Heart right ventricle (tissue), 16 donors: ENCODE data around the gene PRKAA2. TPM values are rescaled to one million over a fixed set of nuclear protein-coding genes. Genes with fewer than 3 reads are reported as not detected.

Experiments used
- ATAC-seq, 8 donors: fragments of 200-7000 bp; cut with Tn5 transposase; one replicate each; pipeline ENCODE4 v1.9.1; 2020; ENCODE audit warnings: mild to moderate bottlenecking in 8 of 8, moderate library complexity in 8 of 8, moderate number of reproducible peaks in 1 of 8
- DNase-seq, 2 donors: peaks; one replicate each; pipeline ENCODE4 v3.0.0-alpha.2; 2020
- H3K27ac ChIP-seq, 10 donors: fragments of 200-600 bp; sonication (generic) in 2 of 10; one replicate each; pipeline versions ENCODE4 v1.5.0 to v1.8.0; 2020 to 2022; ENCODE audit warnings: mild to moderate bottlenecking in 3 of 10
- H3K27me3 ChIP-seq, 7 donors: fragments of 200-600 bp; one replicate each; pipeline ENCODE4 v1.8.0; 2021 to 2022; ENCODE audit warnings: mild to moderate bottlenecking in 2 of 7
- H3K36me3 ChIP-seq, 9 donors: fragments of 200-600 bp; sonication (generic) in 1 of 9; one replicate each; pipeline versions ENCODE4 v1.5.0 to v1.8.0; 2020 to 2022; ENCODE audit warnings: mild to moderate bottlenecking in 2 of 9
- H3K4me1 ChIP-seq, 9 donors: fragments of 200-600 bp; sonication (generic) in 1 of 9; one replicate each; pipeline versions ENCODE4 v1.5.0 to v1.8.0; 2020 to 2022; ENCODE audit warnings: mild to moderate bottlenecking in 4 of 9
- H3K4me3 ChIP-seq, 10 donors: fragments of 200-600 bp; sonication (generic) in 2 of 10; one replicate each; pipeline versions ENCODE4 v1.5.0 to v1.8.0; 2020 to 2022; ENCODE audit warnings: mild to moderate bottlenecking in 7 of 10, moderate library complexity in 2 of 10
- H3K9me3 ChIP-seq, 11 donors: fragments of 200-600 bp in 10 of 11; sonication (generic) in 2 of 11; one replicate each; pipeline versions ENCODE4 v1.5.0 to v1.8.0; 2013 to 2022; ENCODE audit warnings: mild to moderate bottlenecking in 2 of 11, control low read depth in 1 of 11, moderate library complexity in 1 of 11
- WGBS, 2 donors: extraction: QIAGEN DNeasy Blood & Tissue Kit; methylation state at CpG; one replicate each; pipeline ENCODE4 v1.1.7; 2013; ENCODE audit warnings: inconsistent platforms in 1 of 2; 5-methylcytosine and 5-hydroxymethylcytosine counted together
- intact Hi-C, 10 donors: fragments of 100-400 bp; cut with DNase I; formaldehyde crosslinking; loops; one replicate each; pipeline versions ENCODE4 v1.11.1 to v1.14.2; 2022
- polyA plus RNA-seq, 2 donors: library from polyadenylated mRNA; stranded (reverse); fragments of 200-250 nt; gene quantifications; one replicate each; pipeline ENCODE4 v1.2.3, GENCODE V29; 2013
- total RNA-seq, 10 donors: library from RNA; stranded (reverse); fragmentation: NEBNext Ultra II Directional in 3 of 10; extraction: Animal tissue kit (Norgen Biotek cat#: 25700) in 3 of 10; gene quantifications; one replicate each; pipeline versions ENCODE4 v1.2.1 to v1.2.4, GENCODE V29; 2021 to 2023
- TF ChIP-seq, protein P1 (sequence below), 9 donors: fragments of 200-600 bp; sonication (generic) in 2 of 9; IDR thresholded peaks; one replicate each; pipeline versions ENCODE4 v1.5.0 to v1.8.0; 2021 to 2022; ENCODE audit warnings: antibody characterized with exemption in 9 of 9, mild to moderate bottlenecking in 5 of 9, moderate library complexity in 1 of 9
- donor health status: Arrhythmogenic right ventricular cardiomyopathy.
- donor health status: ischemic (EF 13 %, LVEDD 7.1; RV severe dilation, severe dysfunction).
- donor health status: healthy with polysubstance abuse.
- donor health status: DM: no; HTN: yes; CAD: no.
- donor health status: DM: no; HTN: no; CAD: no.
- donor health status: ischemic (EF 25% LVEDD 6.9; RV normal size, moderate dysfunction).
- donor health status: ischemic (EF 25% LVEDD 5.7; RV mildly dilated, moderate dysfunction).
- donor health status: healthy.
- donor health status: DM: yes; HTN: yes; CAD: no.
- donor health status: Ischemic cardiomyopathy.
- donor health status: ischemic (EF 35%, LVEDD 5.7; RV mildly dilated, moderate dysfunction).
- donor health status: nonischemic (EF 11% LVEDD 7.7; RV severe dilation, severe dysfunction).
- donor health status: DM: yes; HTN: yes; CAD: no.
- donor health status: PGD.
- donor health status: ischemic (EF 29% LVEDD 5.4; RV normal size, mild dysfunction).
- donor health status: nonischemic (EF 23%, LVEDD 6.1; RV moderate dilation, normal function).

Gene PRKAA2
- total and polyA plus RNA-seq, 12 donors = 8.0 to 166 (median 124) TPM

GRCh38 chr1:56683569-56683968, 38.5 kb downstream of the PRKAA2 start:
- Histone ChIP-seq H3K4me1 (peaks cover 0 to 21% (median 5%) of the 10 kb centered on the region in 9 donors), H3K4me3 (no peak overlapping the region), H3K27ac (peak overlapping the region in 3 of 10 donors; percentile 2 to 54 (median 23)), H3K9me3 (peaks cover 0 to 7% (median 0%) of the 10 kb centered on the region in 11 donors), H3K36me3 (peaks cover 0 to 8% (median 0%) of the 10 kb centered on the region in 9 donors), H3K27me3 (no peaks in the 10 kb centered on the region)
- TF ChIP-seq, protein P1, sequence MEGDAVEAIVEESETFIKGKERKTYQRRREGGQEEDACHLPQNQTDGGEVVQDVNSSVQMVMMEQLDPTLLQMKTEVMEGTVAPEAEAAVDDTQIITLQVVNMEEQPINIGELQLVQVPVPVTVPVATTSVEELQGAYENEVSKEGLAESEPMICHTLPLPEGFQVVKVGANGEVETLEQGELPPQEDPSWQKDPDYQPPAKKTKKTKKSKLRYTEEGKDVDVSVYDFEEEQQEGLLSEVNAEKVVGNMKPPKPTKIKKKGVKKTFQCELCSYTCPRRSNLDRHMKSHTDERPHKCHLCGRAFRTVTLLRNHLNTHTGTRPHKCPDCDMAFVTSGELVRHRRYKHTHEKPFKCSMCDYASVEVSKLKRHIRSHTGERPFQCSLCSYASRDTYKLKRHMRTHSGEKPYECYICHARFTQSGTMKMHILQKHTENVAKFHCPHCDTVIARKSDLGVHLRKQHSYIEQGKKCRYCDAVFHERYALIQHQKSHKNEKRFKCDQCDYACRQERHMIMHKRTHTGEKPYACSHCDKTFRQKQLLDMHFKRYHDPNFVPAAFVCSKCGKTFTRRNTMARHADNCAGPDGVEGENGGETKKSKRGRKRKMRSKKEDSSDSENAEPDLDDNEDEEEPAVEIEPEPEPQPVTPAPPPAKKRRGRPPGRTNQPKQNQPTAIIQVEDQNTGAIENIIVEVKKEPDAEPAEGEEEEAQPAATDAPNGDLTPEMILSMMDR (IDR thresholded peaks at IDR 0.05) = no peak
- ATAC-seq (peak in 1 of 8 donors; percentile 24), DNase-seq (no peak)
- intact Hi-C loops = no loop called here

- TF ChIP-seq, protein P1 (IDR thresholded peaks at IDR 0.05) = no peak
- Histone ChIP-seq H3K27ac (no peak overlapping the region), H3K9me3 (peaks cover 0 to 4% (median 0%) of the 10 kb centered on the region in 11 donors), H3K4me1 (peaks cover 0 to 21% (median 8%) of the 10 kb centered on the region in 9 donors), H3K36me3 (peaks cover 0 to 5% (median 0%) of the 10 kb centered on the region in 9 donors), H3K4me3 (no peak overlapping the region), H3K27me3 (no peaks in the 10 kb centered on the region)
- no peak for ATAC-seq
- WGBS, 2 donors = 83 to 88% methylated on average over 2 of the region's 2 CpGs
- DNase-seq = no peak
- intact Hi-C loops = loop anchor here in 1 of 10 donors (5.0 kb wide), 1 partner anchor 39 kb away; the partner anchor contains the start of gene PRKAA2
These were observed 41.1 kb downstream of the PRKAA2 start for GRCh38 chr1:56686169-56686568.

GRCh38 chr1:56688522-56689026, 43.5 kb downstream of the PRKAA2 start:
- H3K4me1 ChIP-seq = peaks cover 0 to 22% (median 8%) of the 10 kb centered on the region in 9 donors
- no peaks in the 10 kb centered on the region for H3K9me3 ChIP-seq
- no peak for DNase-seq
- H3K36me3 ChIP-seq = peaks cover 0 to 12% (median 0%) of the 10 kb centered on the region in 9 donors
- ATAC-seq = peak in 3 of 8 donors; percentile 48 to 81 (median 70)
- TF ChIP-seq, protein P1 (IDR thresholded peaks at IDR 0.05) = no peak
- H3K27ac ChIP-seq = peak overlapping the region in 1 of 10 donors; percentile 18
- intact Hi-C loops = loop anchor here in 1 of 10 donors (5.0 kb wide), 1 partner anchor 41 kb away; the partner anchor contains the start of gene PRKAA2
- H3K4me3 ChIP-seq = no peak overlapping the region
- 55 to 64% methylated on average over 3 of the region's 3 CpGs for WGBS, 2 donors
- no peaks in the 10 kb centered on the region for H3K27me3 ChIP-seq

GRCh38 chr1:56696663-56697062, 51.5 kb downstream of the PRKAA2 start:
- intact Hi-C loops = no loop called here
- DNase-seq (no peak), ATAC-seq (no peak)
- Histone ChIP-seq H3K36me3 (peaks cover 0 to 48% (median 3%) of the 10 kb centered on the region in 9 donors), H3K4me3 (no peak overlapping the region), H3K9me3 (peaks cover 0 to 14% (median 0%) of the 10 kb centered on the region in 11 donors), H3K27ac (no peak overlapping the region), H3K27me3 (no peaks in the 10 kb centered on the region), H3K4me1 (peaks cover 0 to 3% (median 0%) of the 10 kb centered on the region in 9 donors)
- TF ChIP-seq, protein P1 (IDR thresholded peaks at IDR 0.05) = no peak
- WGBS, 2 donors = 78 to 84% methylated on average over 3 of the region's 3 CpGs
